ENCODE results near the gene RFT1. TPM values are rescaled to one million over a fixed set of nuclear protein-coding genes. Genes with fewer than 3 reads are reported as not detected.
A peak's percentile ranks its signal among the peaks of the same experiment; 100 is the strongest.

The RFT1 gene
- total and polyA plus RNA-seq, 2 of the 13 experiments (the other 11 are each of a cell fraction or from before 2014, with no cell fraction given) = 23.2 to 37.0 TPM

DNA sequence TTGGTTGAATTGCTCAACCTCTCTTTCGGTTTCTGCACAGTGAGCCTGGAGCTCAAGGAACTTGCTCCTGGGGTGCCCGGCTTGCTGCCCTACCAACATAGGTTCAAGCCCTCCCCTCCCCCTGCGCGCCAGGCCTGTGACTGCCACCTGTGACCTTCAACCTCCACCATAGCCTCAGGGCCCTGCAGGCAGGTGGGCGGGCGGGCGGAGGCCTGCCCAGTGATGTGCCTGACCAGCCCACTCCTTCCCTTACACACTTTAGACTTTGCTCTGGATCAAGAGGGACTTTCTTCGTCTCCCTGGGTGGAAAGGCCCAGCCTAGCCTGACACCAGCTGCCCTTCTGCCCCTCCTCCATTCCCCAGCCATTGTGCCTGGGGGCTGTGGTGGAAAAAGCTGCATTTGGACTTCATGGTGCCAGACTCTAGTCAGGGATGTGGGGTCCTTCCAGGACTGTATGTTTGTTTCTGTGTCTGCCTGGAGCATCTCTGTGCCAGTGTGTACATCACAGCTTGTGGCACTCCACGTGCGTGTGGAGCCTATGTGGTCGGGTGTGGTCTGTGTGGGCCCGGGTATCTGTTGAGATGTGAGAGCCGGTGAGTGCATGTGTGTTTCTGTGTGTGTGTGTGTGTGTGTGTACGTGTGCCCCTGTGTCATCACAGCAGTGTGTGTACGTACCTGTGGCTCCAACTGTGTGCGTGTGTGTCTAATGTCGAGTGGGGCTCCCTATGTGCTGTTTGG, 40.3 kb upstream of the RFT1 start (continued):
- TF ChIP-seq, protein P1, sequence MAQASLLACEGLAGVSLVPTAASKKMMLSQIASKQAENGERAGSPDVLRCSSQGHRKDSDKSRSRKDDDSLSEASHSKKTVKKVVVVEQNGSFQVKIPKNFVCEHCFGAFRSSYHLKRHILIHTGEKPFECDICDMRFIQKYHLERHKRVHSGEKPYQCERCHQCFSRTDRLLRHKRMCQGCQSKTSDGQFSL (CRISPR knock-in tag; IDR thresholded peaks at IDR 0.05) = no peak
- TF ChIP-seq SNAI1 (CRISPR knock-in tag; IDR thresholded peaks at IDR 0.05; ENCODE audit: borderline replicate concordance) = no peak
- TF ChIP-seq AHDC1 (CRISPR knock-in tag; IDR thresholded peaks at IDR 0.05; ENCODE audit: borderline replicate concordance) = no peak
- TF ChIP-seq TARDBP (CRISPR knock-in tag; IDR thresholded peaks at IDR 0.05) = peak; percentile 36
- TF ChIP-seq, protein P2, sequence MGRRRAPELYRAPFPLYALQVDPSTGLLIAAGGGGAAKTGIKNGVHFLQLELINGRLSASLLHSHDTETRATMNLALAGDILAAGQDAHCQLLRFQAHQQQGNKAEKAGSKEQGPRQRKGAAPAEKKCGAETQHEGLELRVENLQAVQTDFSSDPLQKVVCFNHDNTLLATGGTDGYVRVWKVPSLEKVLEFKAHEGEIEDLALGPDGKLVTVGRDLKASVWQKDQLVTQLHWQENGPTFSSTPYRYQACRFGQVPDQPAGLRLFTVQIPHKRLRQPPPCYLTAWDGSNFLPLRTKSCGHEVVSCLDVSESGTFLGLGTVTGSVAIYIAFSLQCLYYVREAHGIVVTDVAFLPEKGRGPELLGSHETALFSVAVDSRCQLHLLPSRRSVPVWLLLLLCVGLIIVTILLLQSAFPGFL (CRISPR knock-in tag; IDR thresholded peaks at IDR 0.05) = no peak
- no peak for TF ChIP-seq MXD4 (CRISPR knock-in tag; IDR thresholded peaks at IDR 0.05)
- no peak for TF ChIP-seq ZNF446 (CRISPR knock-in tag; IDR thresholded peaks at IDR 0.05)
- no peak for TF ChIP-seq ZNF12 (CRISPR knock-in tag; IDR thresholded peaks at IDR 0.05)
- no peak for TF ChIP-seq KLF16 (CRISPR knock-in tag; IDR thresholded peaks at IDR 0.05)
- peak; percentile 39; the same call in 1 of the 2 replicates for TF ChIP-seq ZNF691 (CRISPR knock-in tag; IDR thresholded peaks at IDR 0.05; ENCODE audit: borderline replicate concordance, low read depth)
- no peak for TF ChIP-seq SP2 (CRISPR knock-in tag; IDR thresholded peaks at IDR 0.05)
- 0 out of 2 replicates have a peak, but pooled peaks have one; percentile 60 for TF ChIP-seq RFXAP (CRISPR knock-in tag; IDR thresholded peaks at IDR 0.05; ENCODE audit: borderline replicate concordance)
- no peak for TF ChIP-seq KAT7 (CRISPR knock-in tag; IDR thresholded peaks at IDR 0.05; ENCODE audit: borderline replicate concordance)
- no peak for TF ChIP-seq ZNF292 (CRISPR knock-in tag; IDR thresholded peaks at IDR 0.05; ENCODE audit: borderline replicate concordance, low read depth)
- TF ChIP-seq SIX1 (CRISPR knock-in tag; IDR thresholded peaks at IDR 0.05; ENCODE audit: borderline replicate concordance) = no peak
- TF ChIP-seq BHLHE40 (IDR thresholded peaks at IDR 0.05; ENCODE audit: low read length) = no peak
- no peak for TF ChIP-seq FOXM1 (CRISPR knock-in tag; IDR thresholded peaks at IDR 0.05)
- no peak for TF ChIP-seq FOSL1 (CRISPR knock-in tag; IDR thresholded peaks at IDR 0.05; ENCODE audit: borderline replicate concordance)
- peak; percentile 58 for TF ChIP-seq POLR2G (IDR thresholded peaks at IDR 0.05; ENCODE audit: low read depth, low read length)
